SU-DHL-6 (cell line): ENCODE measurements around the gene NADK2.

ENCODE experiments used
- H2AFZ ChIP-seq: fragments of 200-600 bp; sonication (generic); 2 replicates; pipeline ENCODE4 v1.6.1; 2014; ENCODE audit warnings: low read depth, mild to moderate bottlenecking, moderate library complexity, mixed read lengths, antibody characterized with exemption, low read length; ENCODE audit not compliant: severe bottlenecking
- H3F3A ChIP-seq: fragments of 200-600 bp; shearing (Covaris generic); 2 replicates; pipeline ENCODE4 v1.6.0; 2016; ENCODE audit warnings: antibody characterized with exemption, mild to moderate bottlenecking; ENCODE audit not compliant: insufficient read depth
- H3K27ac ChIP-seq: fragments of 200-600 bp; sonication (generic); 2 replicates; pipeline ENCODE4 v1.5.1; 2016; ENCODE audit warnings: low read depth, mild to moderate bottlenecking, low read length, moderate library complexity, mixed read lengths
- H3K27me3 ChIP-seq: fragments of 200-600 bp; sonication (generic), shearing (Covaris generic); 2 replicates; pipeline ENCODE4 v1.6.0; 2014; ENCODE audit warnings: mild to moderate bottlenecking, low read length
- H3K36me3 ChIP-seq: fragments of 200-600 bp; sonication (generic); 2 replicates; pipeline ENCODE4 v1.6.1; 2014; ENCODE audit warnings: mild to moderate bottlenecking, low read length, mixed read lengths
- H3K4me2 ChIP-seq: fragments of 300-600, 200-600 bp; shearing (Covaris generic), sonication (generic); 2 replicates; pipeline ENCODE4 v1.6.0; 2014; ENCODE audit warnings: low read length, low read depth, mild to moderate bottlenecking; ENCODE audit not compliant: poor library complexity, severe bottlenecking
- H3K4me3 ChIP-seq: fragments of 200-600 bp; sonication (generic); 2 replicates; pipeline ENCODE4 v1.5.1; 2014; ENCODE audit warnings: antibody characterized with exemption, low read length, mild to moderate bottlenecking, mixed read lengths; ENCODE audit not compliant: insufficient read depth, poor library complexity, severe bottlenecking
- H3K79me2 ChIP-seq: fragments of 200-600 bp; sonication (generic); 2 replicates; pipeline ENCODE4 v1.6.1; 2014; ENCODE audit warnings: mild to moderate bottlenecking, low read length, moderate library complexity; ENCODE audit not compliant: insufficient read depth
- H3K9ac ChIP-seq: fragments of 200-600 bp; sonication (generic); 2 replicates; pipeline ENCODE4 v1.7.0; 2014; ENCODE audit warnings: mild to moderate bottlenecking, low read length
- H3K9me2 ChIP-seq: fragments of 200-600 bp; sonication (generic); replicated peaks from 2 replicates; pipeline ENCODE4 v1.6.1; 2014; ENCODE audit warnings: low read length; ENCODE audit not compliant: insufficient read depth
- H3K9me3 ChIP-seq: fragments of 200-600 bp; sonication (generic); 2 replicates; pipeline ENCODE4 v1.6.1; 2014; ENCODE audit warnings: low read length, mixed read lengths; ENCODE audit not compliant: insufficient read depth
- H4K20me1 ChIP-seq: fragments of 200-600 bp; sonication (generic); 2 replicates; pipeline ENCODE4 v1.6.1; 2014; ENCODE audit warnings: low read depth, mild to moderate bottlenecking, antibody characterized with exemption, low read length, moderate library complexity, mixed read lengths
- CTCF ChIP-seq: fragments of 200-600 bp; sonication (generic); IDR thresholded peaks from one replicate; pipeline ENCODE4 v1.5.1; 2017; ENCODE audit warnings: antibody characterized with exemption, mild to moderate bottlenecking, low read length, moderate library complexity; ENCODE audit not compliant: insufficient read depth, poor library complexity, severe bottlenecking
- EZH2phosphoT487 ChIP-seq: fragments of 200-600 bp; sonication (generic), shearing (Covaris generic); conservative IDR thresholded peaks from 2 replicates; pipeline ENCODE4 v1.6.1; 2018; ENCODE audit warnings: mild to moderate bottlenecking, antibody characterized with exemption, low read length, moderate library complexity, mixed read lengths

The NADK2 gene

GRCh38 chr5:36227046-36227445, 14.7 kb downstream of the NADK2 start:
- H3K9ac ChIP-seq = no peak overlapping the region
- no peak overlapping the region for H3K4me2 ChIP-seq
- H3K27ac ChIP-seq = no peak overlapping the region
- no peak overlapping the region for H3K4me3 ChIP-seq
- TF ChIP-seq CTCF (no peak), EZH2phosphoT487 (no peak)
- no peaks in the 10 kb centered on the region for H3K9me2 ChIP-seq
- H3F3A ChIP-seq = no peaks in the 10 kb centered on the region
- no peaks in the 10 kb centered on the region for H3K27me3 ChIP-seq
- no peaks in the 10 kb centered on the region for H3K79me2 ChIP-seq
- no peaks in the 10 kb centered on the region for H3K36me3 ChIP-seq
- no peak overlapping the region for H2AFZ ChIP-seq
- no peaks in the 10 kb centered on the region for H4K20me1 ChIP-seq
- no peaks in the 10 kb centered on the region for H3K9me3 ChIP-seq

GRCh38 chr5:36222620-36223019, 19.1 kb downstream of the NADK2 start:
- Histone ChIP-seq H3K4me2 (no peak overlapping the region), H3K79me2 (no peaks in the 10 kb centered on the region), H3K9me2 (no peaks in the 10 kb centered on the region), H3K4me3 (no peak overlapping the region), H2AFZ (no peak overlapping the region), H3K27ac (no peak overlapping the region), H3K9me3 (no peaks in the 10 kb centered on the region), H3K36me3 (no peaks in the 10 kb centered on the region), H4K20me1 (no peaks in the 10 kb centered on the region), H3F3A (no peaks in the 10 kb centered on the region), H3K9ac (no peak overlapping the region), H3K27me3 (no peaks in the 10 kb centered on the region)
- no peak for TF ChIP-seq EZH2phosphoT487
- no peak for TF ChIP-seq CTCF

GRCh38 chr5:36217988-36218387, 23.7 kb downstream of the NADK2 start:
- Histone ChIP-seq H3K36me3 (peaks cover 6% of the 10 kb centered on the region; the same call in 1 of the 2 replicates), H3K9ac (no peak overlapping the region), H3K27me3 (no peaks in the 10 kb centered on the region), H3K9me3 (no peaks in the 10 kb centered on the region), H3K4me3 (no peak overlapping the region), H2AFZ (no peak overlapping the region), H3K4me2 (no peak overlapping the region), H3K79me2 (no peaks in the 10 kb centered on the region), H3K9me2 (no peaks in the 10 kb centered on the region), H3F3A (no peaks in the 10 kb centered on the region), H3K27ac (no peak overlapping the region), H4K20me1 (no peaks in the 10 kb centered on the region)
- TF ChIP-seq CTCF (no peak), EZH2phosphoT487 (no peak)
